Omental fat pad (tissue), 4 donors: ENCODE results near the gene GET3. TPM values are rescaled to one million over a fixed set of nuclear protein-coding genes. Genes with fewer than 3 reads are reported as not detected.

ENCODE experiments used
- ATAC-seq: fragments of 150-250 bp; one replicate; pipeline ENCODE4 v1.9.1; 2016; ENCODE audit warnings: mild to moderate bottlenecking, moderate library complexity; ENCODE audit not compliant: low FRiP score
- DNase-seq: peaks from one replicate; pipeline ENCODE4 v3.0.0-alpha.2; 2019; ENCODE audit warnings: low spot score
- total RNA-seq, 4 donors: library from RNA; depleted of rRNA; stranded (reverse); fragments of >200 nt; gene quantifications; one replicate each; pipeline ENCODE4 v1.1.0, GENCODE V29; 2016
- TF ChIP-seq, protein P1 (sequence below), 3 donors: fragments of 450-650 bp; IDR thresholded peaks; one replicate each; pipeline ENCODE4 v1.5.1; 2016 to 2017; ENCODE audit warnings: antibody characterized with exemption in 3 of 3, mild to moderate bottlenecking in 3 of 3, moderate library complexity in 2 of 3

Gene GET3
- total RNA-seq, 4 donors from 2014 or later: 36.6 to 55.4 (median 48.9) TPM

DNA sequence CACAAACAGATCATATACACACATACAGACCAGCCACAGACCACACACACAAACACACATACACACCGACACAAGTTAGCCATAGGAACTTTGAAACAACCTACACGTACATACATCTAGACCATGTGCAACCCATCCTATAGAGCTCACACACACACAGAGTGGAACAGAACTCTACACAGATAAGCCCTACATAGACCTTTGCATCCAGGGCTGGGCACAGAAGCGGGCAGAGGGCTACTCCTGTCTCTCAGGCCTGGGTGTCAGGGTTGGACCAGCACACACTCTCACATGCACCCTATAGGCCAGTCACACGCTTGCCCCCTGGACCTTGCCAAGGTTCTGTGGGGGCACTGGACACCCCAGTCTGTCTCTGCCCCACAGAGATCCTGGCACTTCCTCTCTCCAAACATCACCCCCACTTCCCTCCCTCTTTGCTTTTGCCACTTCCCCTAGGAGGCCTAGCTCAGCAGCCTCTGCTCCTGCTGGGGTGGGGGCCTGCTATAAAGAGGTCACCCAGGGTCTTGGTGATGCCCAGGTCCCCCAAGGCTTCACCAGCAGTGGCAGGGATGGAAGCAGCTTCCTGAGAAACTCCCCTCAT lies 48.2 kb downstream of the GET3 start:
- TF ChIP-seq, protein P1, sequence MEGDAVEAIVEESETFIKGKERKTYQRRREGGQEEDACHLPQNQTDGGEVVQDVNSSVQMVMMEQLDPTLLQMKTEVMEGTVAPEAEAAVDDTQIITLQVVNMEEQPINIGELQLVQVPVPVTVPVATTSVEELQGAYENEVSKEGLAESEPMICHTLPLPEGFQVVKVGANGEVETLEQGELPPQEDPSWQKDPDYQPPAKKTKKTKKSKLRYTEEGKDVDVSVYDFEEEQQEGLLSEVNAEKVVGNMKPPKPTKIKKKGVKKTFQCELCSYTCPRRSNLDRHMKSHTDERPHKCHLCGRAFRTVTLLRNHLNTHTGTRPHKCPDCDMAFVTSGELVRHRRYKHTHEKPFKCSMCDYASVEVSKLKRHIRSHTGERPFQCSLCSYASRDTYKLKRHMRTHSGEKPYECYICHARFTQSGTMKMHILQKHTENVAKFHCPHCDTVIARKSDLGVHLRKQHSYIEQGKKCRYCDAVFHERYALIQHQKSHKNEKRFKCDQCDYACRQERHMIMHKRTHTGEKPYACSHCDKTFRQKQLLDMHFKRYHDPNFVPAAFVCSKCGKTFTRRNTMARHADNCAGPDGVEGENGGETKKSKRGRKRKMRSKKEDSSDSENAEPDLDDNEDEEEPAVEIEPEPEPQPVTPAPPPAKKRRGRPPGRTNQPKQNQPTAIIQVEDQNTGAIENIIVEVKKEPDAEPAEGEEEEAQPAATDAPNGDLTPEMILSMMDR (IDR thresholded peaks at IDR 0.05): no peak
- no peak for ATAC-seq
- no peak for DNase-seq

DNA sequence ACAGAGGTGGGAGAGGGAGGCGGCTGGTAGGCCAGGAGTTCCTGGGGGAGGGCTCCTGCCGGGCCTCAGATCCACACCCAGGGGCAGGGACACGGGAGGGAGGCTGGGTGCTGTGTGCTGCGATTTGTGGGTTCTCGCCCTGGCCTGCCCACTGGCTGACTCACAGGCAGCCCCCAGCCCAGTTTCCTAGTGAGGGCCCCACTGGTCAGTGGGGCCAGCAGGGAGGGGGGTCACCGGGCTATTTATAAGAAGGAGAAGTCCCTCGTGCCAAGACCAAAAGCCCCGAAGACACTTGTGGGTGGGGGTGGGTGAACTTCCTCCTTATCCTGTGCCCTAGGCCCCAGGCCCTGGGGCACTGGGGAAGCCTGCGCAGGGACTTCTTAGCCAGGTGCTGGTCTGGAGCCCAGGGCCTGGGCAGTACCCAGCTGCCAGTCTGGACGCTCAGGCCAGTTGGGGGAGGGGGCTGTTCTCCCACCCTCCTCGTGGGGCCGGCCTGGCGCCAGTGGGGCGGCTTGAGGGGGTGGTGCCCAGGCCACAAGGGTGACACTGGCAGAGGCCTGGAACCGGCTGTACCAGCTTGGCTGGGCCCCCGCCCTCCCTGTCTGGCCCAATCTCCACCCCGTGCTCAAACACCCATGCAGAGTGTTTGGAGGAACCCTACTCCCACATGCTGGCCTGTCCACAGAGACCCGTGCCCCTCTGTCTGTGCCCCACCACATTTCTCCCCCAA lies 49.0 kb downstream of the GET3 start:
- TF ChIP-seq, protein P1 (IDR thresholded peaks at IDR 0.05): no peak
- no peak for DNase-seq
- ATAC-seq: no peak

DNA sequence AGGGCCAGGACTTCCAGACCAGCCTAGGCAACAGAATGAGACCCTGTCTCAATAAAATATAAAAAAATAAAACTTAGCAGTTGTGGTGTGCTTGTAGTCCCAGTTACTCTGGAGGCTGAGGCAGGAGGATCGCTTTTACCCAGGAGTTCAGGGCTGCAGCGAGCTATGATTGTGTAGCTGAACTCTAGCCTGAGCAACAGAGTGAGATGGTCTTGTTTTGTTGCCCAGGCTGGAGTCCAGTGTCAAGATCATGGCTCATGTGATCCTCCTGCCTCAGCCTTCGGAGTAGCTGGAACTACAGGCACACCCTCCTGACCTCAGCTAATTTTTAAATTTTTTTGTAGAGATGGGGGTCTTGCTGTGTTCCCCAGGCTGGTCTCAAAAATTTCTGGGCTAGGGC lies 49.7 kb downstream of the GET3 start:
- DNase-seq (no peak), ATAC-seq (no peak)
- TF ChIP-seq, protein P1 (IDR thresholded peaks at IDR 0.05): no peak

DNA sequence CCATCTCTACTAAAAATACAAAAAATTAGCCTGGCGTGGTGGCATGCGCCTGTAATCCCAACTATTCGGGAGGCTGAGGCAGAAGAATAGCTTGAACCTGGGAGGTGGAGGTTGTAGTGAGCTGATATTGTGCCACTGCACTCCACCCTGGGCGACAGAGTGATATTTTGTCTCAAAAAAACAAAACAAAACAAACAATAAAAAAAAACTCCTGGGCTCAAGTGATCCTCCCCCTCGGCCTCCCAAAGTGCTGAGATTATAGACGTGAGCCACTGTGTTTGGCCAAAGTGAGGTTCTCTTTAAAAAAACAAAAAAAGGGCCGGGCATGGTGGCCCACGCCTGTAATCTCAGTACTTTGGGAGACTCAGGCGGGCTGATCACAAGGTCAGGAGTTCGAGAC lies 50.2 kb downstream of the GET3 start:
- DNase-seq: no peak
- ATAC-seq: no peak
- TF ChIP-seq, protein P1 (IDR thresholded peaks at IDR 0.05): no peak

DNA sequence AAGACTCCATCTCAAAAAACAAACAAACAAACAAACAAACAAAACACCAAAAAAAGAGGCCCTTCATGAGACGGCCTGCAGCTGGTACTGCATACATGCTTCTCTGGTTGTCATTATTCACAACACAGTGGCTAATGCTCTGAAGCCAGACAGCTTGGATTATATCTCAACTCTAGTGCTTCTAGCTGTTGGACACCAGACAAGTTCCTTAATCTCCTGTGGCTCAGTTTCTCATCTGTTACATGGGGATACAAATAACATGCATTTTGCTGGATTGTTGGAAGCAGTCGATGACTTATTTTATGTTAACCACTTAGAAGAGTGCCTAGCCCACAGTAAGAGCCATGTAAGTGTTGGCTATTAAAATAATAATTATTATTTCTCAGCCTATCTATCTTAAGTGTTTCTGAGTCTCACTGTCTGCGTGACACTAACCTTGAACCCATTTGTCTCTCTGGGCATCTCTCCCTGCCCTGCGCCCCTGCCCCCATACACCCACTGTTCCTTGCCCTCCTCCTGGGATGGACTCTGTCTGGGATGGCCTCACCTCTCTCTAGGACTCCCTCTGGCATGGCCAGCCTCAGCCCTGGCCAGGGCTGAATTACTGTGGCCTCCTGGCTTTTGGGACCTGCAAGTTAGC lies 50.9 kb downstream of the GET3 start:
- TF ChIP-seq, protein P1 (IDR thresholded peaks at IDR 0.05): no peak
- no peak for ATAC-seq
- DNase-seq: no peak

DNA sequence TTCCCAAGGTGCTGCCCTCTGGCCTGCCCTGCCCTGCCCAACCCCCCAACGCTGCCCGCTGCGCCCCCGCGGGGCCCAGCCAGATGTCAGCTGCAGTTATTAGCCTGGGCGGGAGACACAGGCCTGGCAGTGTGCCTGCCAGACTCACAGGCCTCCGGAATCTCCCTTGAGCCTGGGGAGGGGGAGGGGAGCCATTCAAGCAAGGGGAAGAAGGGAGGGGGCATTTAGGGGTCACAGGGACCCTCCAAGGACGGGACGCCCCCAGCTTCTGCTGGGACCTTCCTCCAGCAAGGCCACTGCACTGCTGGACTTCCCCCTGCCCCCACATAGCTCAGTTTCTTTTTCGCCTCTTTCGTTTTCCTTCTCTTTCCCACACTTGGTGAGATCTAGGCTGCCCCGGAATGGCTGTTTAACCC lies 51.4 kb downstream of the GET3 start:
- no peak for DNase-seq
- no peak for ATAC-seq
- TF ChIP-seq, protein P1 (IDR thresholded peaks at IDR 0.05): no peak
